H1 (cell line): Measurements from ENCODE around the gene LIG3. TPM values are rescaled to one million over a fixed set of nuclear protein-coding genes. Genes with fewer than 3 reads are reported as not detected.

ENCODE experiments used
- CTCF ChIA-PET: fragments of 300-600 bp; sonication (Branson Sonifier 250); formaldehyde crosslinking; loops from one replicate; lab custom pipeline; 2021; ENCODE audit not compliant: partially characterized antibody; lab: Charles Lee
- POLR2A ChIA-PET: fragments of 300-600 bp; sonication (Branson Sonifier 250); formaldehyde crosslinking; loops from one replicate; lab custom pipeline; 2021; ENCODE audit warnings: inconsistent platforms; ENCODE audit not compliant: partially characterized antibody; lab: Charles Lee
- DNase-seq, 2 experiments: peaks; one replicate each; pipeline versions ENCODE4 v3.0.0 to v3.0.0-alpha.2; 2010 to 2022; ENCODE audit warnings: low spot score in 2 of 2, low read depth in 1 of 2, mixed read lengths in 1 of 2
- FAIRE-seq: peaks from 2 replicates; lab custom pipeline; 2011; peaks lifted over from hg19 to GRCh38; lab: Jason Lieb, UNC
- H2AFZ ChIP-seq: 2 replicates; pipeline ENCODE4 v1.8.1; 2012; ENCODE audit warnings: low read length, inconsistent platforms
- H2AK5ac ChIP-seq: 2 replicates; pipeline ENCODE4 v1.6.1; 2013; ENCODE audit warnings: low read depth, low read length
- H2BK120ac ChIP-seq: replicated peaks from 2 replicates; pipeline ENCODE3; 2013; ENCODE audit warnings: low read depth, low read length, inconsistent platforms
- H2BK12ac ChIP-seq: 2 replicates; pipeline ENCODE4 v1.6.1; 2013; ENCODE audit warnings: low read depth, low read length
- H2BK15ac ChIP-seq: 2 replicates; pipeline ENCODE4 v1.6.1; 2013; ENCODE audit warnings: low read length
- H2BK20ac ChIP-seq: 2 replicates; pipeline ENCODE4 v1.6.1; 2013; ENCODE audit warnings: low read length
- H2BK5ac ChIP-seq: 2 replicates; pipeline ENCODE4 v1.6.1; 2013; ENCODE audit warnings: low read depth, low read length
- H3K14ac ChIP-seq: 2 replicates; pipeline ENCODE4 v1.6.1; 2013; ENCODE audit warnings: inconsistent platforms; ENCODE audit not compliant: insufficient read length
- H3K18ac ChIP-seq: 2 replicates; pipeline ENCODE4 v1.6.1; 2013; ENCODE audit warnings: low read length; ENCODE audit errors: extremely low read depth
- H3K23ac ChIP-seq: 2 replicates; pipeline ENCODE4 v1.6.1; 2013; ENCODE audit warnings: inconsistent platforms; ENCODE audit not compliant: insufficient read length
- H3K23me2 ChIP-seq: 2 replicates; pipeline ENCODE4 v1.6.1; 2013; ENCODE audit warnings: low read depth, low read length
- H3K27ac ChIP-seq: 2 replicates; pipeline ENCODE4 v1.6.1; 2011; ENCODE audit warnings: low read depth, low read length, inconsistent platforms
- H3K27me3 ChIP-seq, 4 experiments: replicated peaks in 1 of 4; 1 replicate in 1 of 4; 2 replicates in 3 of 4; pipeline versions ENCODE4 v1.6.1 to v1.8.1; 2011 to 2013; ENCODE audit warnings: low read length in 3 of 4, mild to moderate bottlenecking in 3 of 4, inconsistent platforms in 2 of 4, mixed read lengths in 2 of 4, moderate library complexity in 1 of 4; ENCODE audit not compliant: control insufficient read depth in 3 of 4, insufficient read depth in 3 of 4; ENCODE audit errors: extremely low read depth in 1 of 4
- H3K36me3 ChIP-seq, 4 experiments: 2 replicates each; pipeline versions ENCODE4 v1.6.1 to v1.8.1; 2011 to 2013; ENCODE audit warnings: mild to moderate bottlenecking in 4 of 4, low read length in 3 of 4, moderate library complexity in 2 of 4, control low read depth in 1 of 4, inconsistent platforms in 1 of 4; ENCODE audit not compliant: insufficient read depth in 4 of 4, control insufficient read depth in 2 of 4
- H3K4ac ChIP-seq: replicated peaks from 2 replicates; pipeline ENCODE3; 2013; ENCODE audit warnings: low read length, low read depth, mixed read lengths, inconsistent platforms; ENCODE audit not compliant: insufficient read length
- H3K4me1 ChIP-seq, 4 experiments: replicated peaks in 1 of 4; 1 replicate in 1 of 4; 2 replicates in 3 of 4; pipeline versions ENCODE4 v1.6.1 to v1.8.1; 2011 to 2013; ENCODE audit warnings: low read length in 3 of 4, inconsistent platforms in 2 of 4, mixed read lengths in 1 of 4; ENCODE audit not compliant: insufficient read depth in 4 of 4, control insufficient read depth in 3 of 4
- H3K4me2 ChIP-seq, 2 experiments: 2 replicates each; pipeline versions ENCODE4 v1.6.1 to v1.8.1; 2011 to 2013; ENCODE audit warnings: low read depth in 2 of 2, low read length in 2 of 2, control low read depth in 1 of 2, inconsistent platforms in 1 of 2, mild to moderate bottlenecking in 1 of 2; ENCODE audit not compliant: insufficient read depth in 1 of 2
- H3K4me3 ChIP-seq, 4 experiments: fragments of 200-600, 300-600 bp in 1 of 4; sonication (generic), shearing (Covaris generic), sonication (Bioruptor Twin) in 1 of 4; 2 replicates each; pipeline versions ENCODE4 v1.5.1 to v1.8.1; 2011 to 2016; ENCODE audit warnings: low read length in 4 of 4, low read depth in 3 of 4, control low read depth in 2 of 4, inconsistent platforms in 2 of 4, mild to moderate bottlenecking in 2 of 4, mixed read lengths in 1 of 4, moderate library complexity in 1 of 4; ENCODE audit not compliant: insufficient read depth in 2 of 4; ENCODE audit errors: extremely low read depth in 1 of 4
- H3K56ac ChIP-seq: replicated peaks from 2 replicates; pipeline ENCODE3; 2013; ENCODE audit warnings: low read depth, mild to moderate bottlenecking, mixed read lengths, low read length, inconsistent platforms; ENCODE audit not compliant: insufficient read length
- H3K79me1 ChIP-seq: 2 replicates; pipeline ENCODE4 v1.6.1; 2013; ENCODE audit warnings: low read depth, low read length, control low read depth
- H3K79me2 ChIP-seq, 2 experiments: 2 replicates each; pipeline versions ENCODE4 v1.6.1 to v1.8.1; 2012 to 2013; ENCODE audit warnings: low read length in 2 of 2, mild to moderate bottlenecking in 2 of 2, inconsistent platforms in 1 of 2; ENCODE audit not compliant: insufficient read depth in 2 of 2, control insufficient read depth in 1 of 2
- H3K9ac ChIP-seq, 4 experiments: replicated peaks in 1 of 4; 1 replicate in 1 of 4; 2 replicates in 3 of 4; pipeline versions ENCODE4 v1.6.1 to v1.8.1; 2011 to 2013; ENCODE audit warnings: low read depth in 3 of 4, low read length in 3 of 4, control low read depth in 2 of 4, mild to moderate bottlenecking in 2 of 4, moderate library complexity in 2 of 4, inconsistent platforms in 1 of 4; ENCODE audit errors: extremely low read depth in 1 of 4
- H3K9me3 ChIP-seq, 2 experiments: 2 replicates each; pipeline versions ENCODE4 v1.6.1 to v1.8.1; 2012 to 2013; ENCODE audit warnings: mild to moderate bottlenecking in 2 of 2, moderate library complexity in 2 of 2, control low read depth in 1 of 2, inconsistent platforms in 1 of 2, low read depth in 1 of 2, low read length in 1 of 2, mixed read lengths in 1 of 2; ENCODE audit not compliant: insufficient read depth in 2 of 2
- H4K20me1 ChIP-seq, 2 experiments: replicated peaks in 1 of 2; 2 replicates each; pipeline versions ENCODE3 to v1.8.1; 2011 to 2013; ENCODE audit warnings: inconsistent platforms in 2 of 2, low read length in 2 of 2, mild to moderate bottlenecking in 1 of 2; ENCODE audit not compliant: insufficient read depth in 2 of 2, control insufficient read depth in 1 of 2
- H4K5ac ChIP-seq: 2 replicates; pipeline ENCODE4 v1.6.1; 2013; ENCODE audit warnings: low read length, low read depth, mixed read lengths, inconsistent platforms; ENCODE audit not compliant: insufficient read length
- H4K8ac ChIP-seq: 2 replicates; pipeline ENCODE4 v1.8.0; 2013; ENCODE audit warnings: mild to moderate bottlenecking, moderate library complexity, low read length, inconsistent platforms; ENCODE audit not compliant: insufficient read depth; ENCODE audit errors: extremely low read depth
- H4K91ac ChIP-seq: replicated peaks from 2 replicates; pipeline ENCODE3; 2013; ENCODE audit warnings: low read length, mixed read lengths, inconsistent platforms; ENCODE audit not compliant: insufficient read length
- CEBPB ChIP-seq: IDR thresholded peaks from 2 replicates; pipeline ENCODE4 v1.6.1; 2012; ENCODE audit warnings: low read depth, low read length
- MAFK ChIP-seq: IDR thresholded peaks from 2 replicates; pipeline ENCODE4 v1.6.1; 2012; ENCODE audit warnings: low read depth, mild to moderate bottlenecking, improper control_type of control experiment, low read length
- POLR2A ChIP-seq, 2 experiments: IDR thresholded peaks; 1 replicate in 1 of 2; 2 replicates in 1 of 2; pipeline ENCODE4 v1.6.1; 2011; ENCODE audit warnings: low read depth in 2 of 2, low read length in 2 of 2, mild to moderate bottlenecking in 2 of 2; ENCODE audit errors: control extremely low read depth in 1 of 2
- TEAD4 ChIP-seq: IDR thresholded peaks from 2 replicates; pipeline ENCODE4 v1.6.1; 2012; ENCODE audit warnings: low read depth, low read length, inconsistent platforms, mixed read lengths
- WGBS, 2 experiments: shearing (Covaris generic) in 1 of 2; methylation state at CpG; one replicate each; pipeline versions ENCODE4 v1.1.6 to v1.1.7; 2013 to 2015; ENCODE audit warnings: low lambda C conversion rate in 2 of 2, mixed read lengths in 2 of 2, inconsistent platforms in 1 of 2, low coverage in 1 of 2, missing lambda C conversion rate in 1 of 2; ENCODE audit not compliant: insufficient replicate concordance in 2 of 2, insufficient coverage in 1 of 2, insufficient read length in 1 of 2; ENCODE audit errors: extremely low coverage in 1 of 2, missing lambda C conversion rate in 1 of 2; 5-methylcytosine and 5-hydroxymethylcytosine counted together
- polyA plus RNA-seq, 7 experiments: library from polyadenylated mRNA; depleted of rRNA in 3 of 7; stranded (reverse) in 5 of 7; unstranded in 2 of 7; fragments of >200 nt in 5 of 7; fragments of 200-250 nt in 2 of 7; gene quantifications; 1 replicate in 5 of 7; 2 replicates in 1 of 7; 4 replicates in 1 of 7; pipeline versions ENCODE4 v1.2.1 to v1.2.3, GENCODE V29; 2011 to 2013; ENCODE audit warnings: missing spikeins in 2 of 7, mixed read lengths in 2 of 7
- total RNA-seq: library from RNA; stranded (reverse); fragmentation: NEBNext Ultra II Directional; extraction: Animal tissue kit (Norgen Biotek cat#: 25700); gene quantifications from 2 replicates; pipeline ENCODE4 v1.2.1, GENCODE V29; 2021

The LIG3 gene
- total and polyA plus RNA-seq, 2 of the 8 experiments (the other 6 are each of a cell fraction or from before 2014, with no cell fraction given) = 63.6 to 89.3 TPM

- CTCF ChIA-PET = interaction anchor here (1.1 kb wide), 1 partner anchor 26 kb away, joined by 3 read pairs; no protein-coding TSS in a partner anchor
Measured at GRCh38 chr17:35030780-35031179, 50.5 kb downstream of the LIG3 start.

More at GRCh38 chr17:35030780-35031179, 50.5 kb downstream of the LIG3 start:
- Histone ChIP-seq H3K18ac (no peak overlapping the region), H3K9me3 (no peaks in the 10 kb centered on the region), H3K23me2 (no peaks in the 10 kb centered on the region), H4K8ac (no peak overlapping the region), H3K79me1 (no peaks in the 10 kb centered on the region), H3K4ac (no peak overlapping the region), H3K79me2 (no peaks in the 10 kb centered on the region), H2BK5ac (no peak overlapping the region), H3K56ac (no peak overlapping the region), H2AFZ (no peak overlapping the region), H3K9ac (no peak overlapping the region), H3K27ac (no peak overlapping the region), H2BK120ac (no peak overlapping the region), H3K36me3 (no peaks in the 10 kb centered on the region), H2BK20ac (no peak overlapping the region), H2AK5ac (no peak overlapping the region), H3K23ac (no peak overlapping the region), H3K14ac (no peak overlapping the region), H3K27me3 (no peaks in the 10 kb centered on the region), H3K4me1 (no peaks in the 10 kb centered on the region), H4K20me1 (no peaks in the 10 kb centered on the region), H2BK12ac (no peak overlapping the region), H4K5ac (no peak overlapping the region), H3K4me2 (no peak overlapping the region), H2BK15ac (no peak overlapping the region), H3K4me3 (no peak overlapping the region), H4K91ac (no peak overlapping the region)
- no peak for TF ChIP-seq POLR2A (IDR thresholded peaks at IDR 0.05; ENCODE audit: control extremely low read depth in 1 of 2, low read depth in 2 of 2, low read length in 2 of 2)
- TF ChIP-seq CEBPB = no peak
- TF ChIP-seq TEAD4 = no peak
- no peak for TF ChIP-seq MAFK
- no peak for FAIRE-seq
- no peak for DNase-seq
- POLR2A ChIA-PET = no interaction called here
- WGBS, 2 experiments = 89% methylated on average over 1 of the region's 1 CpG; no CpG with 5 or more reads in 1 of the 2 experiments
